Heart right ventricle (tissue), 16 donors: ENCODE results near the gene SHISA6. TPM values are rescaled to one million over a fixed set of nuclear protein-coding genes. Genes with fewer than 3 reads are reported as not detected.

Source experiments
- ATAC-seq, 8 donors: fragments of 200-7000 bp; cut with Tn5 transposase; one replicate each; pipeline ENCODE4 v1.9.1; 2020; ENCODE audit warnings: mild to moderate bottlenecking in 8 of 8, moderate library complexity in 8 of 8, moderate number of reproducible peaks in 1 of 8
- DNase-seq, 2 donors: peaks; one replicate each; pipeline ENCODE4 v3.0.0-alpha.2; 2020
- H3K27ac ChIP-seq, 10 donors: fragments of 200-600 bp; sonication (generic) in 2 of 10; one replicate each; pipeline versions ENCODE4 v1.5.0 to v1.8.0; 2020 to 2022; ENCODE audit warnings: mild to moderate bottlenecking in 3 of 10
- H3K27me3 ChIP-seq, 7 donors: fragments of 200-600 bp; one replicate each; pipeline ENCODE4 v1.8.0; 2021 to 2022; ENCODE audit warnings: mild to moderate bottlenecking in 2 of 7
- H3K36me3 ChIP-seq, 9 donors: fragments of 200-600 bp; sonication (generic) in 1 of 9; one replicate each; pipeline versions ENCODE4 v1.5.0 to v1.8.0; 2020 to 2022; ENCODE audit warnings: mild to moderate bottlenecking in 2 of 9
- H3K4me1 ChIP-seq, 9 donors: fragments of 200-600 bp; sonication (generic) in 1 of 9; one replicate each; pipeline versions ENCODE4 v1.5.0 to v1.8.0; 2020 to 2022; ENCODE audit warnings: mild to moderate bottlenecking in 4 of 9
- H3K4me3 ChIP-seq, 10 donors: fragments of 200-600 bp; sonication (generic) in 2 of 10; one replicate each; pipeline versions ENCODE4 v1.5.0 to v1.8.0; 2020 to 2022; ENCODE audit warnings: mild to moderate bottlenecking in 7 of 10, moderate library complexity in 2 of 10
- H3K9me3 ChIP-seq, 11 donors: fragments of 200-600 bp in 10 of 11; sonication (generic) in 2 of 11; one replicate each; pipeline versions ENCODE4 v1.5.0 to v1.8.0; 2013 to 2022; ENCODE audit warnings: mild to moderate bottlenecking in 2 of 11, control low read depth in 1 of 11, moderate library complexity in 1 of 11
- WGBS, 2 donors: extraction: QIAGEN DNeasy Blood & Tissue Kit; methylation state at CpG; one replicate each; pipeline ENCODE4 v1.1.7; 2013; ENCODE audit warnings: inconsistent platforms in 1 of 2; 5-methylcytosine and 5-hydroxymethylcytosine counted together
- intact Hi-C, 10 donors: fragments of 100-400 bp; cut with DNase I; formaldehyde crosslinking; loops; one replicate each; pipeline versions ENCODE4 v1.11.1 to v1.14.2; 2022
- polyA plus RNA-seq, 2 donors: library from polyadenylated mRNA; stranded (reverse); fragments of 200-250 nt; gene quantifications; one replicate each; pipeline ENCODE4 v1.2.3, GENCODE V29; 2013
- total RNA-seq, 10 donors: library from RNA; stranded (reverse); fragmentation: NEBNext Ultra II Directional in 3 of 10; extraction: Animal tissue kit (Norgen Biotek cat#: 25700) in 3 of 10; gene quantifications; one replicate each; pipeline versions ENCODE4 v1.2.1 to v1.2.4, GENCODE V29; 2021 to 2023
- TF ChIP-seq, protein P1 (sequence below), 9 donors: fragments of 200-600 bp; sonication (generic) in 2 of 9; IDR thresholded peaks; one replicate each; pipeline versions ENCODE4 v1.5.0 to v1.8.0; 2021 to 2022; ENCODE audit warnings: antibody characterized with exemption in 9 of 9, mild to moderate bottlenecking in 5 of 9, moderate library complexity in 1 of 9
- donor health status: Arrhythmogenic right ventricular cardiomyopathy.
- donor health status: ischemic (EF 13 %, LVEDD 7.1; RV severe dilation, severe dysfunction).
- donor health status: healthy with polysubstance abuse.
- donor health status: DM: no; HTN: yes; CAD: no.
- donor health status: DM: no; HTN: no; CAD: no.
- donor health status: ischemic (EF 25% LVEDD 6.9; RV normal size, moderate dysfunction).
- donor health status: ischemic (EF 25% LVEDD 5.7; RV mildly dilated, moderate dysfunction).
- donor health status: healthy.
- donor health status: DM: yes; HTN: yes; CAD: no.
- donor health status: Ischemic cardiomyopathy.
- donor health status: ischemic (EF 35%, LVEDD 5.7; RV mildly dilated, moderate dysfunction).
- donor health status: nonischemic (EF 11% LVEDD 7.7; RV severe dilation, severe dysfunction).
- donor health status: DM: yes; HTN: yes; CAD: no.
- donor health status: PGD.
- donor health status: ischemic (EF 29% LVEDD 5.4; RV normal size, mild dysfunction).
- donor health status: nonischemic (EF 23%, LVEDD 6.1; RV moderate dilation, normal function).

SHISA6 gene
- total and polyA plus RNA-seq, 12 donors = 0.06 to 0.66 (median 0.23) TPM

DNA sequence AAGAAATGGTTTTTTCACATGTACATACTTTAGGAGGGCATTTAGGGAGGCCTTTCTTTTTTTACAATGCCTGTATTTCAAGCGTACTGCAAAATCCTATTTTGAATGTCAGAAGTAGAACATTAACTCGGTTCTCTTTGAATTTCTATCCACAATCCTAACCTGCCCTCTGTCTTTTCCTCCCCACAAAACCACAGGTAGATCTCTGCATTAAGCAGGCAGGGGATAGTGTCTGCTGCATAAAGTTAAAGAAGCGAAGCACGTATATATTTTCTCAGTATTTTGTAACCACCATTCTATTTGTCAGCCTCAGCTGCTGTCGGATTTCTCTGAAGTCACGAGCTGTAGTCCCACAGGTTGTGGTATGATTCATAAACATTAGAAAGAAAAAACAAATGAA lies 137.5 kb downstream of the SHISA6 start:
- H3K4me1 ChIP-seq = no peaks in the 10 kb centered on the region
- H3K9me3 ChIP-seq = peaks cover 0 to 3% (median 0%) of the 10 kb centered on the region in 11 donors
- intact Hi-C loops = no loop called here
- H3K4me3 ChIP-seq = no peak overlapping the region
- ATAC-seq = no peak
- H3K27ac ChIP-seq = no peak overlapping the region
- WGBS, 2 donors = 89 to 92% methylated on average over 6 of the region's 6 CpGs
- TF ChIP-seq, protein P1, sequence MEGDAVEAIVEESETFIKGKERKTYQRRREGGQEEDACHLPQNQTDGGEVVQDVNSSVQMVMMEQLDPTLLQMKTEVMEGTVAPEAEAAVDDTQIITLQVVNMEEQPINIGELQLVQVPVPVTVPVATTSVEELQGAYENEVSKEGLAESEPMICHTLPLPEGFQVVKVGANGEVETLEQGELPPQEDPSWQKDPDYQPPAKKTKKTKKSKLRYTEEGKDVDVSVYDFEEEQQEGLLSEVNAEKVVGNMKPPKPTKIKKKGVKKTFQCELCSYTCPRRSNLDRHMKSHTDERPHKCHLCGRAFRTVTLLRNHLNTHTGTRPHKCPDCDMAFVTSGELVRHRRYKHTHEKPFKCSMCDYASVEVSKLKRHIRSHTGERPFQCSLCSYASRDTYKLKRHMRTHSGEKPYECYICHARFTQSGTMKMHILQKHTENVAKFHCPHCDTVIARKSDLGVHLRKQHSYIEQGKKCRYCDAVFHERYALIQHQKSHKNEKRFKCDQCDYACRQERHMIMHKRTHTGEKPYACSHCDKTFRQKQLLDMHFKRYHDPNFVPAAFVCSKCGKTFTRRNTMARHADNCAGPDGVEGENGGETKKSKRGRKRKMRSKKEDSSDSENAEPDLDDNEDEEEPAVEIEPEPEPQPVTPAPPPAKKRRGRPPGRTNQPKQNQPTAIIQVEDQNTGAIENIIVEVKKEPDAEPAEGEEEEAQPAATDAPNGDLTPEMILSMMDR (IDR thresholded peaks at IDR 0.05) = no peak
- DNase-seq = no peak
- H3K27me3 ChIP-seq = peaks cover 0 to 19% (median 0%) of the 10 kb centered on the region in 7 donors
- H3K36me3 ChIP-seq = no peaks in the 10 kb centered on the region

- Histone ChIP-seq H3K36me3 (no peaks in the 10 kb centered on the region), H3K4me3 (no peak overlapping the region), H3K9me3 (peaks cover 0 to 4% (median 0%) of the 10 kb centered on the region in 11 donors), H3K27ac (no peak overlapping the region), H3K4me1 (no peaks in the 10 kb centered on the region), H3K27me3 (peaks cover 0 to 16% (median 0%) of the 10 kb centered on the region in 7 donors)
- intact Hi-C loops = no loop called here
- DNase-seq = no peak
- TF ChIP-seq, protein P1 (IDR thresholded peaks at IDR 0.05) = no peak
- no peak for ATAC-seq
- WGBS, 2 donors = 74% methylated on average over 7 of the region's 7 CpGs
Measured at GRCh38 chr17:11380761-11381160, 139.7 kb downstream of the SHISA6 start.

GRCh38 chr17:11383157-11383556 lies 142.1 kb downstream of the SHISA6 start:
- H3K4me3 ChIP-seq = no peak overlapping the region
- no peak for DNase-seq
- H3K4me1 ChIP-seq = no peaks in the 10 kb centered on the region
- intact Hi-C loops = no loop called here
- WGBS, 2 donors = 88 to 89% methylated on average over 5 of the region's 5 CpGs
- TF ChIP-seq, protein P1 (IDR thresholded peaks at IDR 0.05) = no peak
- no peak overlapping the region for H3K27ac ChIP-seq
- no peaks in the 10 kb centered on the region for H3K36me3 ChIP-seq
- H3K27me3 ChIP-seq = peaks cover 0 to 14% (median 0%) of the 10 kb centered on the region in 7 donors
- H3K9me3 ChIP-seq = peaks cover 0 to 4% (median 0%) of the 10 kb centered on the region in 11 donors
- ATAC-seq = no peak

- Histone ChIP-seq H3K27me3 (peaks cover 0 to 14% (median 0%) of the 10 kb centered on the region in 7 donors), H3K9me3 (peaks cover 0 to 4% (median 0%) of the 10 kb centered on the region in 11 donors), H3K36me3 (no peaks in the 10 kb centered on the region), H3K4me1 (no peaks in the 10 kb centered on the region), H3K4me3 (no peak overlapping the region), H3K27ac (no peak overlapping the region)
- DNase-seq (no peak), ATAC-seq (no peak)
- 79 to 85% methylated on average over 3 of the region's 3 CpGs for WGBS, 2 donors
- intact Hi-C loops = no loop called here
- TF ChIP-seq, protein P1 (IDR thresholded peaks at IDR 0.05) = no peak
Measured at GRCh38 chr17:11384131-11384530, 143.1 kb downstream of the SHISA6 start.
